NCI-H2227 (cell line): ENCODE data around the gene MID1.

Experiments used
- DNase-seq: peaks from one replicate; lab custom pipeline; 2025; ENCODE audit not compliant: unreplicated experiment; lab: John Stamatoyannopoulos, UW

Gene MID1

GRCh38 chrX:10496345-10496965, 123.9 kb downstream of the MID1 start:
- no peak for DNase-seq

- DNase-seq, result no peak
Measured at GRCh38 chrX:10495677-10496076, 124.7 kb downstream of the MID1 start.

- DNase-seq, result no peak
Measured at GRCh38 chrX:10492250-10492649, 128.1 kb downstream of the MID1 start.

- no peak for DNase-seq
Measured at GRCh38 chrX:10486373-10486772, 134.0 kb downstream of the MID1 start.

GRCh38 chrX:10485326-10485725, 135.1 kb downstream of the MID1 start:
- no peak for DNase-seq

GRCh38 chrX:10484683-10485247, 135.6 kb downstream of the MID1 start:
- DNase-seq, result no peak

GRCh38 chrX:10483191-10483831, 137.1 kb downstream of the MID1 start:
- no peak for DNase-seq

- DNase-seq, result no peak
Measured at GRCh38 chrX:10482708-10483107, 137.7 kb downstream of the MID1 start.

GRCh38 chrX:10482261-10482660, 138.1 kb downstream of the MID1 start:
- DNase-seq, result no peak

GRCh38 chrX:10480861-10481260, 139.5 kb downstream of the MID1 start:
- DNase-seq, result no peak

GRCh38 chrX:10479508-10479907, 140.9 kb downstream of the MID1 start:
- DNase-seq, result no peak

GRCh38 chrX:10477525-10477924, 142.9 kb downstream of the MID1 start:
- DNase-seq, result no peak

GRCh38 chrX:10474913-10475568, 145.3 kb downstream of the MID1 start:
- no peak for DNase-seq

GRCh38 chrX:10474510-10474909, 145.9 kb downstream of the MID1 start:
- no peak for DNase-seq

GRCh38 chrX:10471418-10471817, 149.0 kb downstream of the MID1 start:
- DNase-seq, result no peak

GRCh38 chrX:10470009-10470408, 150.4 kb downstream of the MID1 start:
- DNase-seq, result no peak

- no peak for DNase-seq
Measured at GRCh38 chrX:10467793-10468192, 152.6 kb downstream of the MID1 start.

- DNase-seq, result no peak
Measured at GRCh38 chrX:10465254-10465653, 155.1 kb downstream of the MID1 start.

GRCh38 chrX:10457092-10457491, 163.3 kb downstream of the MID1 start:
- no peak for DNase-seq

- no peak for DNase-seq
Measured at GRCh38 chrX:10453945-10454344, 166.4 kb downstream of the MID1 start.

- DNase-seq, result no peak
Measured at GRCh38 chrX:10450959-10451355, 169.4 kb downstream of the MID1 start.
